K562 (cell line): ENCODE results near the gene ZCCHC17. TPM values are rescaled to one million over a fixed set of nuclear protein-coding genes. Genes with fewer than 3 reads are reported as not detected.

Source experiments
- ETS2 ChIP-seq: IDR thresholded peaks from 2 replicates; pipeline ENCODE4 v1.6.1; 2016; ENCODE audit warnings: borderline replicate concordance, missing genetic modification characterization, mild to moderate bottlenecking, moderate library complexity, missing compliant biosample characterization; ENCODE audit not compliant: poor library complexity, severe bottlenecking
- KHSRP ChIP-seq: fragments of 450-650 bp; IDR thresholded peaks from 2 replicates; pipeline ENCODE4 v1.6.1; 2017
- MGA ChIP-seq: fragments of 450-650 bp; IDR thresholded peaks from 2 replicates; pipeline ENCODE4 v1.6.1; 2016; ENCODE audit warnings: mild to moderate bottlenecking, moderate library complexity
- TAF1 ChIP-seq: IDR thresholded peaks from 2 replicates; pipeline ENCODE4 v1.6.1; 2011; ENCODE audit warnings: mild to moderate bottlenecking, low read length, moderate library complexity; ENCODE audit not compliant: insufficient read depth, control insufficient read depth, severe bottlenecking; ENCODE audit errors: extremely low read depth
- ZNF143 ChIP-seq: sonication (generic); formaldehyde crosslinking; IDR thresholded peaks from 2 replicates; pipeline ENCODE4 v1.9.0; 2022; ENCODE audit warnings: mild to moderate bottlenecking, missing genetic modification reagents
- polyA plus RNA-seq, 8 experiments: library from polyadenylated mRNA; depleted of rRNA in 4 of 8; stranded (reverse) in 5 of 8; unstranded in 3 of 8; fragments of >200 nt; fragmentation: Nextera tagmentation in 2 of 8; fragmentation: Illumina TruSeq in 1 of 8; extraction: Ambion mirVana in 2 of 8; extraction: Trizol in 1 of 8; gene quantifications; 2 replicates each; pipeline versions ENCODE4 v1.2.1 to v1.2.3, GENCODE V29; 2011 to 2014; ENCODE audit warnings: inconsistent platforms in 1 of 8, missing spikeins in 1 of 8
- total RNA-seq, 7 experiments: library from RNA; depleted of rRNA in 6 of 7; stranded (reverse); fragments of >200 nt in 6 of 7; fragmentation: Illumina TruSeq in 2 of 7; extraction: Trizol in 2 of 7; gene quantifications; 2 replicates each; pipeline versions ENCODE4 v1.2.1 to v1.2.3, GENCODE V29; 2011 to 2021; ENCODE audit warnings: low replicate concordance in 1 of 7

The ZCCHC17 gene
- total and polyA plus RNA-seq, 9 of the 15 experiments (the other 6 are each of a cell fraction or from before 2014, with no cell fraction given) = 46.9 to 150 (median 74.7) TPM

- peak; percentile 19; the same call in 1 of the 2 replicates for TF ChIP-seq MGA
- no peak for TF ChIP-seq TAF1
- no peak for TF ChIP-seq ETS2
- no peak for TF ChIP-seq ZNF143 (CRISPR knock-in tag)
- no peak for TF ChIP-seq KHSRP
- TF ChIP-seq, all 486 proteins: peak for 3
These were observed 110.3 kb downstream of the ZCCHC17 start (continued) for GRCh38 chr1:31407029-31407626.
